ENCODE measurements around the gene CEP41.

DNA sequence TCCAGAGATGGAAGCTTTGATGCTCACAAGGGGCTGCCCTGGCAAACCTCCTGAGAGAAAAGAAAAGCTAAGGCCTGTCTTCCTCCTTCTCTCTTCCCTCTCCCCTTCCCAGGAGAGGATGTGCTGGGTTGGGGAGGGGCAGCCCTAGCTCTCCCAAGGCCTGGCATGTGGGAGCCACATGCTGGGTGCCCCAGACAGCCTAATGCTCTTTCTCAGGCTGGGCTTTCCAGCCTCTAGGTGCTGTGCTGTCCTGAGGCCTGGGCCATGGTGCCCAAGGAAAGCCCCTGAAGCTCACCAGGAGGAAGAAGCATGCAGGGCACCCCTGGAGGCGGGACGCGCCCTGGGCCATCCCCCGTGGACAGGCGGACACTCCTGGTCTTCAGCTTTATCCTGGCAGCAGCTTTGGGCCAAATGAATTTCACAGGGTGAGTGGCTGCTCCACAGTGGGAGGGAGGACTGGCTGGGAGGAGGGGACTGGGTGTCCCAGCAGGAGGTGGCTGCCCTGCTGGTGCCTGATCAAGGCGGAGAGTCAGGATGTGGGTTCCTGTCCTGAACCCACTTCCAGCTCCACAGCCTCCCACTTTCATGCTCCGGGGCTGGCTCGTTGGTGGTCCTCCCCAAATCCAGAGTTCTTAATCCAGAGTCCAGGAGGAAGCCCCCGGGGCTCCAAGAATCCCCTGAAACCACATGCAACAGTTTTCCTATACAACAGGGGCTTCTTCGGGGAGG is 94.5 kb downstream of the CEP41 start:
- TF ChIP-seq, protein P1, sequence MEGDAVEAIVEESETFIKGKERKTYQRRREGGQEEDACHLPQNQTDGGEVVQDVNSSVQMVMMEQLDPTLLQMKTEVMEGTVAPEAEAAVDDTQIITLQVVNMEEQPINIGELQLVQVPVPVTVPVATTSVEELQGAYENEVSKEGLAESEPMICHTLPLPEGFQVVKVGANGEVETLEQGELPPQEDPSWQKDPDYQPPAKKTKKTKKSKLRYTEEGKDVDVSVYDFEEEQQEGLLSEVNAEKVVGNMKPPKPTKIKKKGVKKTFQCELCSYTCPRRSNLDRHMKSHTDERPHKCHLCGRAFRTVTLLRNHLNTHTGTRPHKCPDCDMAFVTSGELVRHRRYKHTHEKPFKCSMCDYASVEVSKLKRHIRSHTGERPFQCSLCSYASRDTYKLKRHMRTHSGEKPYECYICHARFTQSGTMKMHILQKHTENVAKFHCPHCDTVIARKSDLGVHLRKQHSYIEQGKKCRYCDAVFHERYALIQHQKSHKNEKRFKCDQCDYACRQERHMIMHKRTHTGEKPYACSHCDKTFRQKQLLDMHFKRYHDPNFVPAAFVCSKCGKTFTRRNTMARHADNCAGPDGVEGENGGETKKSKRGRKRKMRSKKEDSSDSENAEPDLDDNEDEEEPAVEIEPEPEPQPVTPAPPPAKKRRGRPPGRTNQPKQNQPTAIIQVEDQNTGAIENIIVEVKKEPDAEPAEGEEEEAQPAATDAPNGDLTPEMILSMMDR (conservative IDR thresholded peaks at IDR 0.05; ENCODE audit: low read depth in 2 of 2) = no peak
- TF ChIP-seq EZH2 (IDR thresholded peaks at IDR 0.05; ENCODE audit: low read depth, unreplicated experiment) (no peak), POLR2AphosphoS5 (IDR thresholded peaks at IDR 0.05; ENCODE audit: low read depth) (no peak), EZH2phosphoT487 (IDR thresholded peaks at IDR 0.05; ENCODE audit: unreplicated experiment) (no peak), JUNB (IDR thresholded peaks at IDR 0.05; ENCODE audit: unreplicated experiment) (no peak), CREB1 (CRISPR knock-in tag; IDR thresholded peaks at IDR 0.05; ENCODE audit: low read depth) (no peak), ZNF114 (CRISPR knock-in tag; IDR thresholded peaks at IDR 0.05) (no peak)
- TF ChIP-seq, protein P2, sequence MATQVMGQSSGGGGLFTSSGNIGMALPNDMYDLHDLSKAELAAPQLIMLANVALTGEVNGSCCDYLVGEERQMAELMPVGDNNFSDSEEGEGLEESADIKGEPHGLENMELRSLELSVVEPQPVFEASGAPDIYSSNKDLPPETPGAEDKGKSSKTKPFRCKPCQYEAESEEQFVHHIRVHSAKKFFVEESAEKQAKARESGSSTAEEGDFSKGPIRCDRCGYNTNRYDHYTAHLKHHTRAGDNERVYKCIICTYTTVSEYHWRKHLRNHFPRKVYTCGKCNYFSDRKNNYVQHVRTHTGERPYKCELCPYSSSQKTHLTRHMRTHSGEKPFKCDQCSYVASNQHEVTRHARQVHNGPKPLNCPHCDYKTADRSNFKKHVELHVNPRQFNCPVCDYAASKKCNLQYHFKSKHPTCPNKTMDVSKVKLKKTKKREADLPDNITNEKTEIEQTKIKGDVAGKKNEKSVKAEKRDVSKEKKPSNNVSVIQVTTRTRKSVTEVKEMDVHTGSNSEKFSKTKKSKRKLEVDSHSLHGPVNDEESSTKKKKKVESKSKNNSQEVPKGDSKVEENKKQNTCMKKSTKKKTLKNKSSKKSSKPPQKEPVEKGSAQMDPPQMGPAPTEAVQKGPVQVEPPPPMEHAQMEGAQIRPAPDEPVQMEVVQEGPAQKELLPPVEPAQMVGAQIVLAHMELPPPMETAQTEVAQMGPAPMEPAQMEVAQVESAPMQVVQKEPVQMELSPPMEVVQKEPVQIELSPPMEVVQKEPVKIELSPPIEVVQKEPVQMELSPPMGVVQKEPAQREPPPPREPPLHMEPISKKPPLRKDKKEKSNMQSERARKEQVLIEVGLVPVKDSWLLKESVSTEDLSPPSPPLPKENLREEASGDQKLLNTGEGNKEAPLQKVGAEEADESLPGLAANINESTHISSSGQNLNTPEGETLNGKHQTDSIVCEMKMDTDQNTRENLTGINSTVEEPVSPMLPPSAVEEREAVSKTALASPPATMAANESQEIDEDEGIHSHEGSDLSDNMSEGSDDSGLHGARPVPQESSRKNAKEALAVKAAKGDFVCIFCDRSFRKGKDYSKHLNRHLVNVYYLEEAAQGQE (IDR thresholded peaks at IDR 0.05; ENCODE audit: unreplicated experiment) = no peak

Data from GM23338 (cell line).